SK-N-SH (cell line): ENCODE measurements around the gene PRPF40B.

ENCODE experiments used
- ELF1 ChIP-seq: IDR thresholded peaks from 2 replicates; pipeline ENCODE4 v1.4.0; 2012
- GABPA ChIP-seq: IDR thresholded peaks from 2 replicates; pipeline ENCODE4 v1.4.0; 2012; ENCODE audit warnings: low read depth, mild to moderate bottlenecking
- JUND ChIP-seq: IDR thresholded peaks from 2 replicates; pipeline ENCODE4 v1.4.0; 2012
- PBX3 ChIP-seq: IDR thresholded peaks from 2 replicates; pipeline ENCODE4; 2012
- POLR2AphosphoS5 ChIP-seq: IDR thresholded peaks from 2 replicates; pipeline ENCODE4 v1.6.1; 2012; ENCODE audit warnings: low read depth, low read length
- RAD21 ChIP-seq: IDR thresholded peaks from 2 replicates; pipeline ENCODE4 v1.6.1; 2012; ENCODE audit warnings: mild to moderate bottlenecking, low read length
- RFX5 ChIP-seq: IDR thresholded peaks from 2 replicates; pipeline ENCODE4 v1.6.1; 2012; ENCODE audit warnings: mild to moderate bottlenecking, improper control_type of control experiment, low read length
- TAF1 ChIP-seq: IDR thresholded peaks from 2 replicates; pipeline ENCODE4 v1.6.1; 2012; ENCODE audit warnings: low read depth, mild to moderate bottlenecking, low read length, moderate library complexity, borderline replicate concordance
- TF ChIP-seq, protein P1 (sequence below): fragments of 200-600 bp; sonication (generic); IDR thresholded peaks from 2 replicates; pipeline ENCODE4 v1.6.1; 2017; ENCODE audit warnings: antibody characterized with exemption, mild to moderate bottlenecking, moderate library complexity
- TF ChIP-seq, protein P2 (sequence below): IDR thresholded peaks from 2 replicates; pipeline ENCODE4 v1.4.0; 2012; ENCODE audit warnings: low read depth

- no peak for TF ChIP-seq RFX5
- TF ChIP-seq JUND = no peak
- TF ChIP-seq, protein P1, sequence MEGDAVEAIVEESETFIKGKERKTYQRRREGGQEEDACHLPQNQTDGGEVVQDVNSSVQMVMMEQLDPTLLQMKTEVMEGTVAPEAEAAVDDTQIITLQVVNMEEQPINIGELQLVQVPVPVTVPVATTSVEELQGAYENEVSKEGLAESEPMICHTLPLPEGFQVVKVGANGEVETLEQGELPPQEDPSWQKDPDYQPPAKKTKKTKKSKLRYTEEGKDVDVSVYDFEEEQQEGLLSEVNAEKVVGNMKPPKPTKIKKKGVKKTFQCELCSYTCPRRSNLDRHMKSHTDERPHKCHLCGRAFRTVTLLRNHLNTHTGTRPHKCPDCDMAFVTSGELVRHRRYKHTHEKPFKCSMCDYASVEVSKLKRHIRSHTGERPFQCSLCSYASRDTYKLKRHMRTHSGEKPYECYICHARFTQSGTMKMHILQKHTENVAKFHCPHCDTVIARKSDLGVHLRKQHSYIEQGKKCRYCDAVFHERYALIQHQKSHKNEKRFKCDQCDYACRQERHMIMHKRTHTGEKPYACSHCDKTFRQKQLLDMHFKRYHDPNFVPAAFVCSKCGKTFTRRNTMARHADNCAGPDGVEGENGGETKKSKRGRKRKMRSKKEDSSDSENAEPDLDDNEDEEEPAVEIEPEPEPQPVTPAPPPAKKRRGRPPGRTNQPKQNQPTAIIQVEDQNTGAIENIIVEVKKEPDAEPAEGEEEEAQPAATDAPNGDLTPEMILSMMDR = no peak; the same call in 1 of the 2 replicates
- TF ChIP-seq, protein P2, sequence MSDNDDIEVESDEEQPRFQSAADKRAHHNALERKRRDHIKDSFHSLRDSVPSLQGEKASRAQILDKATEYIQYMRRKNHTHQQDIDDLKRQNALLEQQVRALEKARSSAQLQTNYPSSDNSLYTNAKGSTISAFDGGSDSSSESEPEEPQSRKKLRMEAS = no peak
- no peak for TF ChIP-seq TAF1
- no peak for TF ChIP-seq POLR2AphosphoS5
- no peak for TF ChIP-seq PBX3
- no peak for TF ChIP-seq ELF1
- no peak for TF ChIP-seq RAD21
- no peak for TF ChIP-seq GABPA
These were observed 13.5 kb upstream of the PRPF40B start for GRCh38 chr12:49609875-49610154.
